Heart left ventricle (tissue), 13 donors: ENCODE measurements around the gene MAST4.

ENCODE experiments used
- CTCF ChIP-seq, 12 donors: fragments of 200-600 bp; sonication (generic) in 4 of 12; IDR thresholded peaks; one replicate each; pipeline versions ENCODE4 v1.5.0 to v1.8.0; 2018 to 2022; ENCODE audit warnings: antibody characterized with exemption in 12 of 12, mild to moderate bottlenecking in 5 of 12
- POLR2A ChIP-seq, 2 donors: fragments of 450-650 bp; IDR thresholded peaks; one replicate each; pipeline ENCODE4 v1.6.1; 2017; ENCODE audit warnings: antibody characterized with exemption in 2 of 2, mild to moderate bottlenecking in 2 of 2, moderate library complexity in 2 of 2
- donor health status: ischemic (EF 13 %, LVEDD 7.1; RV severe dilation, severe dysfunction).
- donor health status: DM: no; HTN: yes; CAD: no.
- donor health status: DM: no; HTN: no; CAD: no.
- donor health status: ischemic (EF 25% LVEDD 6.9; RV normal size, moderate dysfunction).
- donor health status: ischemic (EF 25% LVEDD 5.7; RV mildly dilated, moderate dysfunction).
- donor health status: ischemic (EF 35%, LVEDD 5.7; RV mildly dilated, moderate dysfunction).
- donor health status: nonischemic (EF 11% LVEDD 7.7; RV severe dilation, severe dysfunction).
- donor health status: DM: yes; HTN: yes; CAD: no.
- donor health status: PGD.
- donor health status: ischemic (EF 29% LVEDD 5.4; RV normal size, mild dysfunction).
- donor health status: nonischemic (EF 23%, LVEDD 6.1; RV moderate dilation, normal function).

DNA sequence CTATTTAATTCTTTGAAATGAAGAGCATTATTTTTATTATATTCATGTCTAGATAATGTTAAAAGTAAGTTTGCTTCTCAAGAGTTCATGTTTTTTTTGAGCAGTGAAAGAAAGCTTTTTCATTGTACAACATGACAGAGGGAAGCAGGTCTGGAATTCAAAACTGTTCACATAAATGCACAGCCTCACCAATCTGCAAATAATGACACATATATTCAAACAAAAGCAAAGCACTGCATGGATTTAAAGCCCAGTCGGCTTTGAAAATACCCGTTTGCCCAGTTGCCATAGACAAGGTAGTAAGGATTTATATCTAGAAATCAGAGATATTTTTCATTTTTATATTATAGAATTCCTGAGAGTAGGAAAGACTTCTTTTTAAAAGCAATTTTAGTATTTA, 398.6 kb downstream of the MAST4 start:
- TF ChIP-seq CTCF (IDR thresholded peaks at IDR 0.05) (no peak), POLR2A (IDR thresholded peaks at IDR 0.05) (no peak)
